Inflammatory macrophage treated with lipopolysaccharide for 1 hour (primary cell): ENCODE measurements around the gene PCBP3.
"Not testable (repeated sequence)": the region's sequence is repeated elsewhere in the genome, so short reads cannot be mapped to it uniquely, and the experiment has no call there.

Experiments
- DNase-seq, 2 donors: peaks; one replicate each; pipeline ENCODE4 v3.0.0-alpha.2; 2020 to 2022

Gene PCBP3

DNA sequence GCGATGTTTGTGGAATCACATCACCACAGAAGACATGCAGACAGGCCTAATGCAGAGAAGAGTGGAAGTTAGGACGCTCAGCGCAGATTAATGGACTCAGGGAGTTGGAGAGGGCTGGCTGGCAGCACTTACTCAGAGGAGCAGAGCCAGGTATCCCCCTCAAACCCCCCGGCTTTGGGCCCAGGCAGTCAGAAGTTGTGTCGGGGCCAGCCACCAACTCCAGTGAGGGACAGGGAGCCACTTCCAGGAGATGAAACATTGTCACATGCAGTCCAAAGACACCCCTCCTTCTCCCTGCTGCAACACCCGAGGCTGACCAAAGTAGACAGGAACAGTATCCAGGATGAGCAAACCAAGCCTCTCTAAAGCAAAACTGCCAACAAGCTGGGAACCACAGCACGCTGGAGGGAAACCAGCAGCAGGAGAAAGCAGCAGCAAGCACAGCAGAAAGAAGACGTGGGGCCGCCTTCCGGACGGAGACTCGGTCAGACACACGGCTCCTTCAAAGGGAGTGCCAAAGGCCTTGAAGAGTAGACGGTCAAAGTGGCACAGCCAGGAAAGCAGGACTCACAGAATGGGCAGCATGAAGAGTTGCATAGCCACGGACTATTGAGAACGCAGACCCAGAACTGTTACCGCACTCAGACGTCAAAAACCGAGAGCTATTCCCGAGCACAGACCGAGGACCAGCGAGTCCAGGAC lies 149.3 kb downstream of the PCBP3 start:
- DNase-seq = no peak

DNA sequence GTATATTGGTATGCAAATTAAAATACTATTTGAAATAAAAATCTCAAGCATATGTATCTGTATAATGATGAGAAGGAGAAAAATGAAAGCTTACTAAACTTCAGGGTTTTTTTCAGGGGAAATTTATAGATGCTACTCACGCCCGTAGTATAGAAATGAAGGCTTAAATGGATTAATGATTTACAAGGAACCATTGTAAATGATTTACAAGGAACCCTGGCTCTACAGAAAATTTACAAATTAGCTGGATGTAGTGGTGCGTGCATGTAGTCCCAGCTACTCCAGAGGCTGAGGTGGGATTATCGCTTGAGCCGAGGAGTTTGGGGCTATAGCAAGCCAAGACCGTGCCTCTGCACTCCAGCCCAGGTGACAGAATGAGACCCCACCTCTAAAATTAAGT lies 150.5 kb downstream of the PCBP3 start:
- no peak for DNase-seq

DNA sequence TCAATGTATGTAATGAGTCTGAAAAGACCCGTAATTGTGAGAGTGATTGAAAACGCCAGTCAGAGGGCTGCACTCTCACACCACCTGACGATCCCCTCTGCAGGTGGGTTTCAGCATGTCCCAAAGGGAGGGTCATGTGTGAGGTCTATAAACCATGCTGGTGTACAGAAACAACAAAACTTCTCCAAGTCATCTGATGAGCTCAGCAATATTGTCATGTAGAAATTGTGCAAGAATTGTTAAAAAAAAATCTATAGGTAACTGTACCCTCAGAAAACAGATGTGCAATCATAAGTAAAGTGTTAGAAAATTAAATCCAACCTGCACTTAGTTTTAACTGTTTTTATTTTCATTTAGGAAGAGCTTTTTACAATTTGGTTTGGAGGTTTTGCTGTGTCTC lies 152.5 kb downstream of the PCBP3 start:
- DNase-seq = no peak

DNA sequence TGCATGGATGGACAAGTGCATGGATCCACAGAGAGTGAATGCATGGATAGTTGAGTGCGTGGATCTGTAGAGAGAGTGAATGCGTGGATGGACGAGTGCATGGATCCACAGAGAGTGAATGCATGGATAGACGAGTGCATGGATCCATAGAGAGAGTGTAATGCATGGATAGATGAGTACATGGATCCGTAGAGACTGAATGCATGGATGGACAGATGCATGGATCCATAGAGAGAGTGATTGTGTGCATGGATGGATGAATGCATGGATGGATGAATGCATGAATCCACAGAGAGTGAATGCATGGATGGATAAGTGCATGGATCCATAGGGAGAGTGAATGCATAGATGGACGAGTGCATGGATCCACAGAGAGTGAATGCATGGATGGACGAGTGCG lies 153.8 kb downstream of the PCBP3 start:
- no peak for DNase-seq

DNA sequence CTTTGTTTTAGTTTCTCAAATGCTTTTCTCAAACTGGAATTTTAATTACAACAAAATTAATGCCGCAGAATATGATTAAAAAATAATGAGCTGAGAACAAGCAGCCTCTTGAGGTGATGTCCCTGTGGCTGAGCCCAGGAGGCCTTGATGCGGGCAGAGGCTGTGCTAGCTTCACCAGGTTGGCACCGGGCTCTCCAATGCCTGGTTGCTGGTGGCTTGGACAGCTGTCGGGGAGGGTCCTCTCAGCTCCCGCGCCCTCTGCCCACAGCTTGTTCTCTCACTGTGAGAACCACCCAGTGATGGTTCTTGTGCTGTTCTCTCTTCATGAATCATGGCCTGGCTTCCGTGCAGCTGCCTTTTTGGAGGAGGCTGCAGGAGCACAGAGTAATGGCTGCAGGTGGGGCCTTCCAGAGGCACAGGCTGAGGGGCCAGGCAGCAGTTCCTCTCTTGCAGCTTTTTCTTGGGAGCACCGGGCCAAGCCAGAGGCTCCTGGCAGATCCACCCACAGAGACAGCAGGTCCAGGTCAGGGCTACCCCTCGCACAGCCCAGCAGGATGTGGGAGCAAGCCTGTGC lies 156.3 kb downstream of the PCBP3 start:
- no peak for DNase-seq

DNA sequence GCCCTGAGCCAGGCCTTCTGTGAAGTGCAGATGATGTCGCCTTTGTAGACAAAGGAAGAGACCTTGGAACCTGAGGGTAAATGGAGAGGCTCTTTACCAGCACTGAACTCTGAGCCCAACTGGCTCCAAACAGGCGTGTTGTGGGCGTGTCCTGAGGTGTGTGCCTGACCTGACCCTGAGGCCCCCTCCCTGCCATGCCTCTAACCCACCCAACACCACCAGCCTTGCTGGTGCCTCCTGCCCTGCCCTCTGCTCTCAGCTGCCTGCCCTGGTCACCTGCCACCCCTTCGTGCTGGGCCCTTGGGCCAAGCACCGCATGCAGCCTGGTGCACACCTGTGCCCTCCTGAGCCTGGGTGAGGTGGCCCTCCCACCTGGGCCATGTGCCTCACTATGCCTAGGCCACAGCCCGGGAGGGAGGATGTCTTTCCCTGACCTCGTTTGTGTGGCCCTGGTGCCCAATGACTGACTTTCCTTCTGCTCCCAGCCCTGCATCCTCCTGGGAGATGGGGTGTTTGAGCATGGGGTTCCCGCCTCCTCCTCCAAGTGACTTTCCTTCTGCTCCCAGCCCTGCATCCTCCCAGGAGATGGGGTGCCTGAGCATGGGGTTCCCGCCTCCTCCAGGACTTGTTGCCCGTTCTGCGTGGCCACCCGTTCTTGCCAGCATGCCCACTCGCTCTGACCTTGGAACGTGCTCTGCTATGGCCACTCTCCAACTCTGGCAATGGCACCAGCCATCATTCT lies 157.0 kb downstream of the PCBP3 start:
- DNase-seq = no peak

DNA sequence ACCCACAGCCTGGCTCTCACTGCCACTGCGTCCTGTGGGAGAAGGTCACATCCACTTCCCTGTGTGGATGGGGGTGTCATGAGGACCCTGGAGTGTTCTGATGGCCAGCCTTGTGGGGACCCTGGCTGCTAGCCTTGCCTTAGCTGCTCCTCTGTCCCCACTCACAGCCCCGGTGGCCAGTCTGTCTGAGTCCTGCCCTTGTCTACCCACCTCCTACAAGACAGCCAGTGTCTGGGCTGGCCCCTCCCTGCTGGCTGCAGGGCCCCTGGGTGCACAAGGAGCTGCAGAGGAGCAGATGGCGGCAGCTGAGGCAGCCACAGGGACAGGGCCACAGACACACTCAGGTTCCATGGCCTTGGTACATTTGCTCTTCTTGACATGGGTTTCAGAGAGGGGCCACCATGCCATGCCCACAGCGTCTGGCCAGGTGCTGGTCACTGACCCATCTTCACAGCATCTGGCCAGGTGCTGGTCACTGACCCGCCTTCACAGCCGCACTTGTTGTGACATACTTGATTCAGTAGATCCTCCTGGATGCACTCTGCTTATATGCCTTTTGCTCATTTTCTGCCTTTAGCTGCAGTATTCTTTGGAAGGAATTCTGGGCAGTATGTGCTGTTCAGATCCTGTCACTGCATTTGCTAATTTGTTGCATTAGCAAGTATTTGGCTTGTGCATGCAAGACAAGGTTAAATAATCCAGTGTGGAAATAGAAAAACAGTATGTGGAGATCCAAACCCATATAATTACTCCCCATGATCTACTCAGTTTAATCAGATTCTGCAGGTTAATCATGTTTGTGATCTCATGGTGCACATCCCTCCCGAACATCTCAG lies 157.8 kb downstream of the PCBP3 start:
- DNase-seq = no peak

DNA sequence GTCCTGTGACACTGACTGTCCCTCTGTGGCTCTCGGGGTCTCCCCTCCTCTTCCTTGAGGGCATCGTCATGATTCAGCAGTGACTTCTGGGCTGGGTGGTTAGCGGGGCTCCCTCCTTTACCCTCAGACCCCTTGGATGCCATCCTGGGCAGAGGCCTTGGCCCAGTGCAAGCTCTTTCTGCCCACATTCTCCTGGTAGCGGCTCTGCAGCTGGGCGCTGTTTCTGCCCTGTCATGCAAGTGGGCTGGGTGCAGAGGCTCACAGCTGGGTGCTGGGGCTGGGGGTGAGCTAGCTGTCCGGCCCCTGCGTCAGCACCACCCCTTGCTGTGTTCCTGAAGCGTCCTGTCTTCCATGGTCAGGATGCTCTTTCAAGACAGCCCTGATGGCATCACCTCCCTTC lies 158.5 kb downstream of the PCBP3 start:
- no peak for DNase-seq

DNA sequence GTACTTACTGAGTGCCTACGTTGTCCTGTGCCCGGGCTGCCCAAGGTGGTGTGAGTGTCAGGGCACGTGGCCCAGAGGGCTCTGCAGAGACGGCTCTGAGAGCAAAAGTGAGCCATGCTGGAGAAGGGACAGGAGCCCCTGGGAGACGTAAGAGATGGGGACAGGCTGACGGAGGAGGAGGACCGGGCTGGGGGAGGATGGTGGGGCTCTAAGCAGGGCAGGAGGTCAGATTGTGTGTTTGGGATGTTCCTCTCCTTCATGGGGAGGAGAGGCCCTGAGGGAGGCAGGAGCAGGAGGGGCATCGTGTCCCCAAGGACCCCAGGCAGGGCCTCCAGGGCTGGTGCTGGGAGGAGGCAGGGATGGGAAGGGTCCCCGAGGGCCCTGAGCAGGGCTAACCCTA lies 158.9 kb downstream of the PCBP3 start:
- no peak for DNase-seq

DNA sequence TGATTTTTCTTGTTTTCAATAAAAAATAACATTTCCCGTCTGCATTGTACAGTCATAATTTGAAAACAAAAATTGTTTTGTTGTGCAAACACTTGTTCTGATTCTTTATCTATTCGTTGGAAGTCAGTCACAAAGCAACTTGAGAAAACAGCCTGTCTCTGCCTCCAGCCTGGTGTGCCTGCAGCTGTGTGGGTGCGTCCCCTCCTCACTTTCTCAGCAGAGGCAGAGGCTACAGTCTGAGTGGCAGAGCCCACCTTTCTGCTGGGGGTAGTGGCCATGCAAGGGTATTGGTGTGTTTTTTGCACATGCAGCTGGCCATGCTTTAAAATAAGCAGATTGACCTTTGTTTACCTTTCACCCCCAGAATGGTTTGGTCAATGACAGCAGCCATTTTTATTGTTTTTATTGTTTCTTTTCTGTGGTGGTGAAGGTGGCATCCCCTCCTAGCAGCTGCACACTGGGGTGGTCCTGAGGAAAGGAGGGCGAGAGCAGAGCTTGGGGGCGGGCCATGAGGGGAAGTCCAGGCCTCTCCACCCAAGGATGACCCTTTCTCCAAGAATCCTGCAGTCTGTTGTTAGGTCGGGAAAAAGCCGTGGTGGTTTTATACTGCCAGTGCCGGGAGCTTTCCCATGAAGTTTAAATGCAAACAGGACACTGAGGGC lies 159.6 kb downstream of the PCBP3 start:
- DNase-seq = no peak

DNA sequence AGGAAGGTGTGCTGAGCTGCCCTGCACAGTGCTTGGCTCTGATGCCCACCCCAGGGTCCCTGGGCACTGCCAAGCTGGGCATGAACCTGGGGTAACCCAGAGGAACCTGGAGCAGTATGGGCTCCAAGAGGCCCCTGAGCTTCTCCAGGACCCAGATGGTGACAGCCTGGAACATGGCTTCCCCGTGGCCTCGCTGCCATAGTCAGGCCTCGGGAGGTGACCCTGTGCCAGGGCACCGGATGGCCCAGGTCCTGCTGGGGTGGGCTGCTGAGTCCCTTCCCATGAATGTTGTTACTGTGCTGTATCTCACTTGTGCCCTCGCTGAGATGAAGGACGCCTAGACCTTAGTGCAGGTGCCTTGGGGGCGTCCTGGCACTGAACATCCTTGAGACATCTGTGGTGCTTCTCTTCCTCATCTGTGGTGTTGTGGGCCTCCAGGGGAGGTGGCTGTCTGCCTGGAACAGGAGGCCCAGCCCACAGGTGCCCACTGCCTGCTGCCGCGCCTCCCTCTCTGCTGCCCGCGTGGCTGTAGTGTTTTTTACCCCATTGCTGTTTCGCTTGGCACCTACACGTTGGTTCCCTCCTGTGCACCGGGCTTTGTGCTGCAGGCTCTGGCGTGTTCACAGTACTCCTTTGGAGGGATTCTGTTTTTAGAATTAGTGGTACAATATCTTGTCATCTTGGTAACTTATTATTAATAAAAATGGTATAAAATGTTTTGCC lies 160.3 kb downstream of the PCBP3 start:
- DNase-seq = no peak

DNA sequence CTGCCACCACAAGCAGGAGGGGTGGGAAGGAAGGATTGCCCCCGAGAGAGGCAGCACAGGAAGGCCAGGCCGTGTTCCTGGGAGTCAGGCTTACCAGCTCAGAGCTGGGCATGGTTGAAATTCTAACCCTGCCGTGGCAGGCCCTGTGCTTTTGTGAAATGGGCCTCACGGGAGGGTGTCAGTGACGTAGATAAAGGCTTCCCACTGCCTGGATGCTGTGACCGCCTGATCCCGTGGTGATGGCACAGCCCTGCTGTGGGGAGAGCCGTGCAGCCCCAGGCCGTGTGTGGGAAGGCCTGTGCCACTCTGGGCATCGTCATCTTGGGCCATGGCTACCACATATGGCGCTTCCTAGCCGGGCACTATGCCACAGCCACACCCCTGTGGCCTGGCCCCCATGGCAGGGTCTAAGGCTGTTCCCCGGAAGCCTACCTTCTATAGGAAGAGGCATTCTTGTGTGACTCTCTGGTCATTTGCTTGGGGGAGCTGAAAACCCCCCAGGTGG lies 161.3 kb downstream of the PCBP3 start:
- DNase-seq = no peak

DNA sequence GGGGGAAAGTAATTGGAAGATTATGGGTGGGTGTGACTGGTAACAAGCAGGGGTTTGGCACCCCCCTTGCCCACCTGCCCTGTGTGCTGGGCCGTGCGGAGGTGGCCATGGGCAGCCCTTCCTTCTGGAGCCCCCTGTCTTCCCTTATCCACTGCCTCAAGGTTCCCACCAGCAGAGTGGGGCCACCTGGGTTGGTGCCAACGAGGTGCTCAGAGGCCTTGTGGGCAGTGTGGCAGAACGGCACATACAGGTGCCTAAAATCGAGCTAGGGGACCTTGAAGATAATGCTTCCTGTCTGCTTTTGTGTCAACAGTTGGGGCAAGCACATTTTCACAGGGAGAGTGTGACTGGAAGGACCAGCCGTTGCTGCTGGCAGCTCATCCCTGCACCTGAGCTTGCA lies 161.8 kb downstream of the PCBP3 start:
- DNase-seq = no peak

DNA sequence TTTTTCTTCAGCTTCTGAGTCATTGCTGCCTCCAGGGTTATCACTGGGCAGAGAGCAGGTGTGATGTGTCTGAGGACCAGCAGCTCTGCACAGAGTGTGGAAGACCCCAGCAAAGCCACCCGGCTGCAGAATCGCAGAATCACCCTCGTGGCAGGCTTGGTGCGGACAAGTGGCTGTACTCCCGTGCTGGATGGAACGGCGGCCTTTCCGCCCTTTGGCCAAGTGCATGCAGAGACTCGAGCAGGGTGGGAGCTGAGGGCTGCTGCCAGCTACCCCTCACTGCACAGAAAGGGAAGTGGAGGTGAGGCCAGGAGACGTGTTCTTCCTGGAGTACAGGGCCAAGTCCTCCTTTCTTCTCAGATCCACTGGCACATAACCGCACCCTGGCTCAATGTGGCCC lies 162.5 kb downstream of the PCBP3 start:
- no peak for DNase-seq

DNA sequence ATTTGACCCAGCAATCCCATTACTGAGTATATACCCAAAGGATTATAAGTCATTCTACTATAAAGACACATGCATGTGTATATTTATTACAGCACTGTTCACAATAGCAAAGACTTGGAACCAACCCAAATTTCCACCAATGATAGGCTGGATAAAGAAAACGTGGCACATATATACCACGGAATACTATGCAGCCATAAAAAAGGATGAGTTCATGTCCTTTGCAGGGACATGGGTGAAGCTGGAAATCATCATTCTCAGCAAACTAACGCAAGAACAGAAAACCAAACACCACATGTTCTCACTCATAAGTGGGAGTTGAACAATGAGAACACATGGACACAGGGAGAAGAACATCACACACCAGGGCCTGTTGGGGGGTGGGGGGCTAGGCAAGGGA lies 165.1 kb downstream of the PCBP3 start:
- DNase-seq = not testable (repeated sequence)

DNA sequence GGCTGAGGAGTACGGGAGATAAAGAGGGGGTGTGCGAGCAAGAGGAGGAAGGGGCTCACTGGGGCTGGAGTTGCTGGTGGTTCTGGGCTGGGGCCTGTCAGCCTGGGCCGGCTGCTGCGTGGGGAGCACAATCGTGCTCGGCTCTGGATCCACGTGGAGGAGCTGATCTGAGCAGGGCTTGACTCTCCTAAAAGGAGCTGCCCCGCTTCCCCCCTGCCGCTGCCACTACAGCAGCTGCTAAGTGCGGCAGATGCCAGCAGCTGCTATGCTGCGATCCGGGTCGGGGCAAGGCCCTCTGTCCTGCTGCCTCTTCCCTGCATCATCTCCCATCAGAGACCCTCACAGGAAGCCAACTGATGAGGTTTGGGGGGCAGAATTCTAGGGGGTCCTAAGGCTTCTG lies 165.9 kb downstream of the PCBP3 start:
- DNase-seq = no peak

DNA sequence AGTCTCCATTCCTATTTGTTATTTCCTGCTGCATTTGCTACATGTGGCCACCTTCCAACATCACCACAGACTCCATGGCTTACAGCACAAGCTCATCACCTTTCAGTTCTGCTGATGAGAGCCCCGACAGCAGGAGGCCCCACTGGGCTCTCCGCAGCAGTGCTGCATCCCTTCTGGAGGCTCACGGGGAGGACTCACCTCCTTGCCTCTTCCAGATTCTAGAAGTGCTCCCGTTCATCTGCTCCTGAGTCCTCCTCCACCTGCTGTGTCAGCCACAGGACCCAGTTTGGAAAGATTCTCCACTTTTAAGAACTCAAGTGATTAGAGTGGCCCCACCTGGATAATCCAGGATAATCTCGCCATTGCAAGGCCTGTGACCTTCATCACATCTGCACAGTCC lies 167.6 kb downstream of the PCBP3 start:
- DNase-seq = no peak

DNA sequence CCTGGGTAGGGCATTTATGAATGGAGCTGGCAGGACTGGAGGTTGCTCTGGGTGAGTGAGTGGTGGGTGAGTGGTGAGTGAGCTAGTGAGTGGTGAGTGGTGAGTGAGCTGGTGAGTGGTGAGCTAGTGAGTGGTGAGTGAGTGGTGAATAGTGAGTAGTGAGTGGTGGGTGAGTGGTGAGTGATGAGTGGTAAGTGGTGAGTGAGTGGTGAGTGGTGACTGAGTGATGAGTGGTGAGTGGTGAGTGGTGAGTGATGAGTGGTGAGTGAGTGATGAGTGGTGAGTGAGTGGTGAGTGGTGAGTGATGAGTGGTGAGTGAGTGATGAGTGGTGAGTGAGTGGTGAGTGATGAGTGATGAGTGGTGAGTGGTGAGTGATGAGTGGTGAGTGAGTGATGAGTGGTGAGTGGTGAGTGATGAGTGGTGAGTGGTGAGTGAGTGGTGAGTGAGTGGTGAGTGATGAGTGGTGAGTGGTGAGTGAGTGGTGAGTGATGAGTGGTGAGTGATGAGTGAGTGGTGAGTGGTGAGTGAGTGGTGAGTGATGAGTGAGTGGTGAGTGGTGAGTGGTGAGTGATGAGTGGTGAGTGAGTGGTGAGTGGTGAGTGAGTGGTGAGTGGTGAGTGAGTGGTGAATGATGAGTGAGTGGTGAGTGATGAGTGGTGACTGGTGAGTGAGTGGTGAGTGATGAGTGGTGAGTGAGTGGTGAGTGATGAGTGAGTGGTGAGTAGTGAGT lies 170.8 kb downstream of the PCBP3 start:
- DNase-seq = not testable (repeated sequence)

DNA sequence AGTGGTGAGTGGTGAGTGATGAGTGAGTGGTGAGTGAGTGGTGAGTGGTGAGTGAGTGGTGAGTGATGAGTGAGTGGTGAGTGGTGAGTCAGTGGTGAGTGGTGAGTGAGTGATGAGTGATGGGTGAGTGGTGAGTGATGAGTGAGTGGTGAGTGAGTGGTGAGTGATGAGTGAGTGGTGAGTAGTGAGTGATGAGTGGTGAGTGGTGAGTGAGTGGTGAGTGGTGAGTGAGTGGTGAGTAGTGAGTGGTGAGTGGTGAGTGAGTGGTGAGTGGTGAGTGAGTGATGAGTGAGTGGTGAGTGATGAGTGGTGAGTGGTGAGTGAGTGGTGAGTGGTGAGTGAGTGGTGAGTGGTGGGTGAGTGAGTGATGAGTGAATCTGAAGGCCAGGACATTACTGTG lies 172.3 kb downstream of the PCBP3 start:
- not testable (repeated sequence) for DNase-seq

DNA sequence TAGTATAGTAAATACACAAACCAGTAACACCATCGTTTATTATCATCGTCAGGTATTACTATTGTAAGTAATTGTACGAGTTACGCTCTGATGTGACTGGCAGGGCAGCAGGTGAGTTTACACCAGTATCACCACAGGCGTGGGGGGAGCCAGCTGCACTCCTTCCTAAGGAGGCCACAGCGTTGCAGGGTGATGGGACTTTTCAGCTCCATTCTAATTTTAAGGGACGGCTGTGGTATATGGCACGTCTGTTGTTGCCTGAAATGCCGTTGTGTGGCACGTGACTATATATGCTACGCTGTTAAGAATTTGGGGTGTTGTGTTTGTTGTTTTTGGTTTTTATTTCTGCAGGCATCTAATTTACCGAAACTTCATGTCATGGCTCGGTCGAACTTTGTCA lies 173.3 kb downstream of the PCBP3 start:
- DNase-seq = no peak

DNA sequence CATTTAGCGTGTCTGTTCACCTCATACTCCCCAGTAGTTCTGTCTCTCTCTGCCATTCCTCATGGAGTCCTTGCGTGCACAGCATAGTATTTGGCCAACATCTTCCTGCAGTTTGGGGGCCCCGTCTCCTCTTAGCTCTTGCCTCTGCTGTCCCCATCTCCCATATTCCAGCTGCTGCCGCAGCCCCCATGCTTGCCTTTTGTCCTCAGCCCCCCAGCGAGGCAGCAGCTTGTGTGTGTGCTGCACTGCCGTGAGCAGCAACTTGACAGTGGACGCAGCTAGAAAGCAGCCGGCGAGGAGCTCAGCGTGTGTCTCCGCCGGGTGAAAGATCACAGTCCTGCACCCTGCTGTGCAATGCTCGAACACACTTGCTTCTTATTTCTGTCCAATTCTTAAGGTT lies 173.8 kb downstream of the PCBP3 start:
- DNase-seq = no peak
